DND-41 (cell line): ENCODE measurements around the gene TSPAN9.

Experiments
- ATAC-seq: fragments of 200-7000 bp; cut with Tn5 transposase; 3 replicates; pipeline ENCODE4 v1.9.1; 2021; ENCODE audit warnings: low read depth; ENCODE audit not compliant: insufficient read depth
- DNase-seq: peaks from one replicate; pipeline ENCODE4 v3.0.0-alpha.2; 2020
- H2AFZ ChIP-seq: 2 replicates; pipeline ENCODE4 v1.6.0; 2012; ENCODE audit warnings: low read depth, low read length
- H3K27ac ChIP-seq: 2 replicates; pipeline ENCODE4 v1.5.1; 2012; ENCODE audit warnings: low read length, inconsistent platforms
- H3K27me3 ChIP-seq: fragments of 200-600 bp; sonication (generic); 2 replicates; pipeline ENCODE4 v1.6.0; 2012; ENCODE audit warnings: low read length, mild to moderate bottlenecking, inconsistent platforms; ENCODE audit not compliant: insufficient read depth, poor library complexity
- H3K36me3 ChIP-seq: 2 replicates; pipeline ENCODE4 v1.5.1; 2012; ENCODE audit warnings: low read length, inconsistent platforms; ENCODE audit not compliant: insufficient read depth
- H3K4me1 ChIP-seq: 2 replicates; pipeline ENCODE4 v1.5.1; 2012; ENCODE audit warnings: mild to moderate bottlenecking, low read length; ENCODE audit not compliant: insufficient read depth
- H3K4me2 ChIP-seq: 2 replicates; pipeline ENCODE4 v1.6.0; 2012; ENCODE audit warnings: mild to moderate bottlenecking, moderate library complexity, low read length, inconsistent platforms; ENCODE audit not compliant: insufficient read depth
- H3K4me3 ChIP-seq, 2 experiments: fragments of 200-600 bp in 1 of 2; shearing (Covaris generic) in 1 of 2; 2 replicates each; pipeline ENCODE4 v1.5.1; 2012 to 2016; ENCODE audit warnings: inconsistent platforms in 2 of 2, low read length in 2 of 2, mild to moderate bottlenecking in 2 of 2, low read depth in 1 of 2, moderate library complexity in 1 of 2
- H3K79me2 ChIP-seq: 2 replicates; pipeline ENCODE4 v1.6.0; 2012; ENCODE audit warnings: low read length, inconsistent platforms; ENCODE audit not compliant: insufficient read depth
- H3K9ac ChIP-seq: 2 replicates; pipeline ENCODE4 v1.6.0; 2012; ENCODE audit warnings: low read depth, mild to moderate bottlenecking, inconsistent platforms, low read length, moderate library complexity
- H3K9me3 ChIP-seq: 2 replicates; pipeline ENCODE4 v1.5.1; 2012; ENCODE audit warnings: low read length, moderate library complexity, mild to moderate bottlenecking, inconsistent platforms; ENCODE audit not compliant: insufficient read depth, severe bottlenecking
- H4K20me1 ChIP-seq: 2 replicates; pipeline ENCODE4 v1.6.0; 2012; ENCODE audit warnings: low read length; ENCODE audit not compliant: insufficient read depth
- EZH2 ChIP-seq: IDR thresholded peaks from 3 replicates; pipeline ENCODE4 v1.6.1; 2012; ENCODE audit warnings: borderline replicate concordance, low read depth, mild to moderate bottlenecking, moderate library complexity, low read length, inconsistent platforms; ENCODE audit not compliant: severe bottlenecking
- TF ChIP-seq, protein P1 (sequence below): IDR thresholded peaks from 2 replicates; pipeline ENCODE4 v1.5.1; 2012; ENCODE audit warnings: borderline replicate concordance, low read length, moderate library complexity, mild to moderate bottlenecking; ENCODE audit not compliant: poor library complexity, severe bottlenecking; ENCODE audit errors: extremely low read depth

Gene TSPAN9

DNA sequence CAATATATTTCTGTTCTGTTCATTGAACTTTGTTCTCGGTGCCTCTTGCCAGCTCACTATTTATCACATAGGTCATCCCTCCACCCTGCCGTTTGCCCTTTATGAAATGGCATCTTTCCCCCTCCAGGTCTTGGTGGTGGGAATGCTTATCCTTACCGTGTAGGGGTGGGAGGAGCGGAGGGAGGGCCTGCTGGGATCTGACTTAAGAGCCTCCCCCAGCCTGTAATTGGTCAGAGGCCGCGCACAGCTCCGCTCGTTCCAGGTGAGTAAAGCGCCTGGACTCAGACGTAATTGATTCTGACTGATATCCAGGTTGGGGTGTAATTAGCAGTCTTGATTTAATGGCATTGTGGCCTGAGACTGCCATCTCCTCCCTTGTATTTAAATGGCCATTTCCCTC, 185.3 kb downstream of the TSPAN9 start:
- Histone ChIP-seq H3K4me2 (no peak overlapping the region), H3K4me1 (no peaks in the 10 kb centered on the region), H3K36me3 (no peaks in the 10 kb centered on the region), H3K4me3 (no peak overlapping the region), H3K9me3 (no peaks in the 10 kb centered on the region), H3K79me2 (no peaks in the 10 kb centered on the region), H3K27ac (no peak overlapping the region), H3K9ac (no peak overlapping the region), H2AFZ (no peak overlapping the region), H4K20me1 (no peaks in the 10 kb centered on the region), H3K27me3 (no peaks in the 10 kb centered on the region)
- DNase-seq (no peak), ATAC-seq (no peak)
- TF ChIP-seq, protein P1, sequence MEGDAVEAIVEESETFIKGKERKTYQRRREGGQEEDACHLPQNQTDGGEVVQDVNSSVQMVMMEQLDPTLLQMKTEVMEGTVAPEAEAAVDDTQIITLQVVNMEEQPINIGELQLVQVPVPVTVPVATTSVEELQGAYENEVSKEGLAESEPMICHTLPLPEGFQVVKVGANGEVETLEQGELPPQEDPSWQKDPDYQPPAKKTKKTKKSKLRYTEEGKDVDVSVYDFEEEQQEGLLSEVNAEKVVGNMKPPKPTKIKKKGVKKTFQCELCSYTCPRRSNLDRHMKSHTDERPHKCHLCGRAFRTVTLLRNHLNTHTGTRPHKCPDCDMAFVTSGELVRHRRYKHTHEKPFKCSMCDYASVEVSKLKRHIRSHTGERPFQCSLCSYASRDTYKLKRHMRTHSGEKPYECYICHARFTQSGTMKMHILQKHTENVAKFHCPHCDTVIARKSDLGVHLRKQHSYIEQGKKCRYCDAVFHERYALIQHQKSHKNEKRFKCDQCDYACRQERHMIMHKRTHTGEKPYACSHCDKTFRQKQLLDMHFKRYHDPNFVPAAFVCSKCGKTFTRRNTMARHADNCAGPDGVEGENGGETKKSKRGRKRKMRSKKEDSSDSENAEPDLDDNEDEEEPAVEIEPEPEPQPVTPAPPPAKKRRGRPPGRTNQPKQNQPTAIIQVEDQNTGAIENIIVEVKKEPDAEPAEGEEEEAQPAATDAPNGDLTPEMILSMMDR, result no peak

DNA sequence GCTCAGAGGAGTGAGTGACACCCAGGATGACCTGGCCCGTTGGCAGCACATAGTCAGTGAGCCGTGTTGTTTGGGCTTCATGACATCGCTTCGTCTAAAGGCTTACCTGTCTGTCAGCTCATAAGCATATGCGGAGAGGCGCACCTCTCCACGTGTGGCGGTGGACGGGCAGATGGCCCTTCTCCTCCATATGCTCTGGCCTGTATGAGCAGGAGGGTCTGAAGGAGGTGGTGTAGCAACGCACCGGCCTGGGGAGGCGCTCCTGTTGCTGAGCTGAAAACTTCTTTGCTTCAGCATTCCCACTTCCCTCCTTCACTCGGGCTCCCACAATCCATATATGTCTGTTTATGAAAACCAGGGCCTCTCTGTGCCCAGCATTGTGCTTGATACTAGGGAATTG, 186.1 kb downstream of the TSPAN9 start:
- no peaks in the 10 kb centered on the region for H3K36me3 ChIP-seq
- H2AFZ ChIP-seq, result no peak overlapping the region
- TF ChIP-seq EZH2, result no peak
- TF ChIP-seq, protein P1, result no peak
- no peak overlapping the region for H3K27ac ChIP-seq
- peaks cover 2% of the 10 kb centered on the region for H3K27me3 ChIP-seq
- H3K9me3 ChIP-seq, result no peaks in the 10 kb centered on the region
- no peaks in the 10 kb centered on the region for H3K79me2 ChIP-seq
- no peak for DNase-seq
- H3K4me3 ChIP-seq, result no peak overlapping the region
- no peaks in the 10 kb centered on the region for H3K4me1 ChIP-seq
- ATAC-seq, result no peak
- peaks cover 4% of the 10 kb centered on the region; the same call in 1 of the 2 replicates for H4K20me1 ChIP-seq
- H3K4me2 ChIP-seq, result no peak overlapping the region
- H3K9ac ChIP-seq, result no peak overlapping the region

GRCh38 chr12:3263939-3264922, 187.1 kb downstream of the TSPAN9 start:
- no peak overlapping the region for H3K27ac ChIP-seq
- H3K4me3 ChIP-seq, result no peak overlapping the region
- H2AFZ ChIP-seq, result no peak overlapping the region

More at GRCh38 chr12:3263939-3264922, 187.1 kb downstream of the TSPAN9 start:
- Histone ChIP-seq H3K36me3 (no peaks in the 10 kb centered on the region), H3K79me2 (no peaks in the 10 kb centered on the region), H3K9ac (no peak overlapping the region), H3K4me2 (no peak overlapping the region), H3K27me3 (peaks cover 2% of the 10 kb centered on the region), H4K20me1 (peaks cover 4% of the 10 kb centered on the region; the same call in 1 of the 2 replicates), H3K9me3 (no peaks in the 10 kb centered on the region), H3K4me1 (no peaks in the 10 kb centered on the region)
- ATAC-seq (no peak), DNase-seq (no peak)
- TF ChIP-seq EZH2, result no peak
- TF ChIP-seq, protein P1, result no peak
